Tibial nerve (tissue), 4 donors: ENCODE data around the gene TRABD2B. TPM values are rescaled to one million over a fixed set of nuclear protein-coding genes. Genes with fewer than 3 reads are reported as not detected.

Source experiments
- DNase-seq, 2 donors: peaks; one replicate each; pipeline ENCODE4 v3.0.0-alpha.2; 2019; ENCODE audit warnings: low spot score in 2 of 2
- H3K27ac ChIP-seq, 4 donors: fragments of 200-600 bp; sonication (generic) in 3 of 4; one replicate each; pipeline ENCODE4 v1.5.1; 2017 to 2019; ENCODE audit warnings: mild to moderate bottlenecking in 1 of 4
- H3K27me3 ChIP-seq, 2 donors: fragments of 200-600 bp; sonication (generic) in 1 of 2; one replicate each; pipeline versions ENCODE4 v1.5.1 to v1.6.0; 2017 to 2019
- H3K36me3 ChIP-seq, 3 donors: fragments of 200-600 bp; sonication (generic); one replicate each; pipeline ENCODE4 v1.5.1; 2018 to 2019
- H3K4me1 ChIP-seq, 4 donors: fragments of 200-600 bp; sonication (generic) in 3 of 4; one replicate each; pipeline ENCODE4 v1.5.1; 2017 to 2019
- H3K4me3 ChIP-seq, 4 donors: fragments of 200-600 bp; sonication (generic) in 3 of 4; one replicate each; pipeline ENCODE4 v1.5.1; 2017 to 2019; ENCODE audit warnings: mild to moderate bottlenecking in 1 of 4, moderate library complexity in 1 of 4
- H3K9me3 ChIP-seq, 4 donors: fragments of 200-600 bp; sonication (generic) in 3 of 4; one replicate each; pipeline ENCODE4 v1.5.1; 2017 to 2019
- EP300 ChIP-seq, 2 donors: sonication (generic); formaldehyde crosslinking; IDR thresholded peaks; one replicate each; pipeline ENCODE4 v1.6.1; 2017; ENCODE audit warnings: antibody characterized with exemption in 2 of 2, mild to moderate bottlenecking in 1 of 2
- POLR2A ChIP-seq, 2 donors: fragments of 450-650 bp; IDR thresholded peaks; one replicate each; pipeline ENCODE4 v1.6.1; 2017; ENCODE audit warnings: antibody characterized with exemption in 2 of 2, mild to moderate bottlenecking in 2 of 2, moderate library complexity in 2 of 2
- WGBS, 2 donors: methylation state at CpG; one replicate each; pipeline ENCODE4 v1.1.5; 2018; 5-methylcytosine and 5-hydroxymethylcytosine counted together
- total RNA-seq, 4 donors: library from RNA; depleted of rRNA; stranded (reverse); fragments of >200 nt; gene quantifications; one replicate each; pipeline ENCODE4 v1.1.0, GENCODE V29; 2016
- TF ChIP-seq, protein P1 (sequence below), 5 experiments: fragments of 200-600 bp in 3 of 5; fragments of 450-650 bp in 2 of 5; sonication (generic) in 3 of 5; IDR thresholded peaks; one replicate each; pipeline ENCODE4 v1.5.1; 2016 to 2019; ENCODE audit warnings: antibody characterized with exemption in 5 of 5, mild to moderate bottlenecking in 3 of 5, moderate library complexity in 2 of 5

The TRABD2B gene
- total RNA-seq, 4 donors from 2014 or later, result 1.3 to 4.1 (median 2.3) TPM

DNA sequence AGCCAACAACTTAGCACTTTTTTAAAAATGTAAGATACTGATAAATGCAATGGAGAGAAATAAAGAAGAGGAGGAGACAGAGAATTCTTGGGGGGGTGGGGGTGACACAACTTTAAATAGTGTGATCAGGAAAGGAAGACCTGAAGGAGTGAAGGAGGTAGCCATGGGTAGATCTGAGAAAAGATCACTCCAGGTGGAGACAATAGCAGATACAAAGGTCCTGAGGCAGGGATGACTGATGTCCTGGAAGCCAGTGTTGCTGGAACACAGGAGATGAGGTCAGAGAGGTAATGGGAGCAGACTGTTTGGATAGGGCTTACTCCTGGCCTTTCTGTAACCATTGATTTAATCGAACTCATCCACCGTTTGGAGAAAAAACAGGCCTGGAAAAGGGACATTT is 24.6 kb upstream of the TRABD2B start:
- Histone ChIP-seq H3K4me1 (no peaks in the 10 kb centered on the region), H3K36me3 (no peaks in the 10 kb centered on the region), H3K9me3 (no peaks in the 10 kb centered on the region), H3K27me3 (no peaks in the 10 kb centered on the region), H3K4me3 (no peak overlapping the region), H3K27ac (no peak overlapping the region)
- WGBS, 2 donors, result 66 to 74% methylated on average over 2 of the region's 2 CpGs
- TF ChIP-seq, protein P1, sequence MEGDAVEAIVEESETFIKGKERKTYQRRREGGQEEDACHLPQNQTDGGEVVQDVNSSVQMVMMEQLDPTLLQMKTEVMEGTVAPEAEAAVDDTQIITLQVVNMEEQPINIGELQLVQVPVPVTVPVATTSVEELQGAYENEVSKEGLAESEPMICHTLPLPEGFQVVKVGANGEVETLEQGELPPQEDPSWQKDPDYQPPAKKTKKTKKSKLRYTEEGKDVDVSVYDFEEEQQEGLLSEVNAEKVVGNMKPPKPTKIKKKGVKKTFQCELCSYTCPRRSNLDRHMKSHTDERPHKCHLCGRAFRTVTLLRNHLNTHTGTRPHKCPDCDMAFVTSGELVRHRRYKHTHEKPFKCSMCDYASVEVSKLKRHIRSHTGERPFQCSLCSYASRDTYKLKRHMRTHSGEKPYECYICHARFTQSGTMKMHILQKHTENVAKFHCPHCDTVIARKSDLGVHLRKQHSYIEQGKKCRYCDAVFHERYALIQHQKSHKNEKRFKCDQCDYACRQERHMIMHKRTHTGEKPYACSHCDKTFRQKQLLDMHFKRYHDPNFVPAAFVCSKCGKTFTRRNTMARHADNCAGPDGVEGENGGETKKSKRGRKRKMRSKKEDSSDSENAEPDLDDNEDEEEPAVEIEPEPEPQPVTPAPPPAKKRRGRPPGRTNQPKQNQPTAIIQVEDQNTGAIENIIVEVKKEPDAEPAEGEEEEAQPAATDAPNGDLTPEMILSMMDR (IDR thresholded peaks at IDR 0.05), result no peak
- no peak for TF ChIP-seq POLR2A (IDR thresholded peaks at IDR 0.05)
- no peak for TF ChIP-seq EP300 (IDR thresholded peaks at IDR 0.05)
- DNase-seq, result no peak

GRCh38 chr1:48019714-48020315 is 22.6 kb upstream of the TRABD2B start:
- Histone ChIP-seq H3K27ac (no peak overlapping the region), H3K9me3 (no peaks in the 10 kb centered on the region), H3K4me3 (no peak overlapping the region), H3K4me1 (no peaks in the 10 kb centered on the region), H3K36me3 (no peaks in the 10 kb centered on the region), H3K27me3 (no peaks in the 10 kb centered on the region)
- TF ChIP-seq POLR2A (IDR thresholded peaks at IDR 0.05) (no peak), EP300 (IDR thresholded peaks at IDR 0.05) (no peak)
- TF ChIP-seq, protein P1 (IDR thresholded peaks at IDR 0.05), result no peak
- DNase-seq, result no peak
- WGBS, 2 donors, result 81 to 84% methylated on average over 6 of the region's 6 CpGs

DNA sequence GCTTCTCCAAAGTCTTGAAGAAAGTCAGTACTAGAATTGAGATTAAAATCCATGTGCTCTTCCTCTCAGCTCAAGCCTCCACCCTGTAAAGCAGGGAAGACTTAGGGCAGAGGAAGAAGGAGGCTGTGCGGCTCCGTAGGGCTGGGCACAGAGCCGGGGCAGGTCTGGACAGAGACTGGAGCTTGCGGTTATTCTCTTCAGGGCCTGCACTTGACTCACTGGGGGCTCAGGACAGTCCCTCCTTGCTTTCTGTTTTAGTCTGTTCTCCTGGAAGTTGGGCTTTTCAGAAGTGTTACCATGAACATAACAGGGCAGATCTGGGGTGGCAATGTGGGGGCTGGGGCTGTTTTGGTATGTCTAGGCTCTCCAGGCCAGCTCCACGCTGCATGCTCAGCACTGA is 21.6 kb upstream of the TRABD2B start:
- H3K36me3 ChIP-seq, result no peaks in the 10 kb centered on the region
- WGBS, 2 donors, result 87 to 90% methylated on average over 5 of the region's 5 CpGs
- no peak overlapping the region for H3K27ac ChIP-seq
- no peak overlapping the region for H3K4me3 ChIP-seq
- no peak for TF ChIP-seq EP300 (IDR thresholded peaks at IDR 0.05)
- no peak for TF ChIP-seq POLR2A (IDR thresholded peaks at IDR 0.05)
- TF ChIP-seq, protein P1 (IDR thresholded peaks at IDR 0.05), result no peak
- no peaks in the 10 kb centered on the region for H3K27me3 ChIP-seq
- no peaks in the 10 kb centered on the region for H3K9me3 ChIP-seq
- no peak for DNase-seq
- no peaks in the 10 kb centered on the region for H3K4me1 ChIP-seq

DNA sequence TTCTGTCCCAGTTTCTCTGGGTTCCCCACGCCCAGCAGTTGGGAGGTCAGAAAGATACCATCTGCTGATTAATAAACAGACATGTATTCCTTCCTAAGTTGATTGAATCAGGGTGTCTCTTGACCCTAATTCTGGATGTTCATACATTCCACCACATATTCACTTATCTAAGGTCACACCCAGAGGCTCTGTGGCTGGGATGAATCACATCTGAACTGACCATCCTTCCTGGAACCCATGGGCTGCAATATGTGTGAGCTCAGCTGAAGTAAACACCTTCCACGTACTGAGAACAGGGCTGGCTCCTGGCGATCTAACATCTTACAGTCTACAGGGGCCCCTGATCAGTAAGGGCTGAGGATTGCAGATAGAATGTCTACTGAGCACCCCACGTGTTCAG is 20.5 kb upstream of the TRABD2B start:
- WGBS, 2 donors, result 62 to 79% methylated on average over 4 of the region's 4 CpGs

DNA sequence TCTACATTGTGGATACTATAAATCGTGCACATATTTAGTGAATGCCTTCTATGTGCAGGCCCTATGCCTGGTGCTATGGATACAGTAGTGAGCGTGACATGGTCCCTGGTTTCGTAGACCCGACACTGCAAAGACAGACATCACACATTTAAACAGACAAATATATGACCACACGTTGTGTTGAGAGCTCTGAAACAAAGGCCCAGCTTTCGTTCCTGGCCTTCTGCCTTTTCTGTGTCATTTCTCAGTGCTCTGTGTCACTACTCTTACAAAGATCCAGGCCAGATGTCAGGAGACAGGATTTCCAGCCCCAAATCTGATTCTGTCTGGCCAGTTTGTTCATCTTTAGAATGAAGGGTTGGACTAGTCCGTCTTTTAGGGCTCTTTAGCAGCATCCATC is 19.3 kb upstream of the TRABD2B start:
- no peak overlapping the region for H3K27ac ChIP-seq
- H3K4me3 ChIP-seq, result no peak overlapping the region
- DNase-seq, result no peak
- no peaks in the 10 kb centered on the region for H3K9me3 ChIP-seq
- no peak for TF ChIP-seq POLR2A (IDR thresholded peaks at IDR 0.05)
- TF ChIP-seq, protein P1 (IDR thresholded peaks at IDR 0.05), result no peak
- TF ChIP-seq EP300 (IDR thresholded peaks at IDR 0.05), result no peak
- H3K4me1 ChIP-seq, result no peaks in the 10 kb centered on the region
- 77 to 81% methylated on average over 7 of the region's 7 CpGs for WGBS, 2 donors
- H3K36me3 ChIP-seq, result no peaks in the 10 kb centered on the region
- H3K27me3 ChIP-seq, result no peaks in the 10 kb centered on the region

More for the DNA sequence above, 20.5 kb upstream of the TRABD2B start:
- DNase-seq, result no peak
- H3K4me3 ChIP-seq, result no peak overlapping the region
- no peaks in the 10 kb centered on the region for H3K9me3 ChIP-seq
- TF ChIP-seq EP300 (IDR thresholded peaks at IDR 0.05) (no peak), POLR2A (IDR thresholded peaks at IDR 0.05) (no peak)
- TF ChIP-seq, protein P1 (IDR thresholded peaks at IDR 0.05), result no peak
- no peaks in the 10 kb centered on the region for H3K36me3 ChIP-seq
- H3K27ac ChIP-seq, result no peak overlapping the region
- H3K27me3 ChIP-seq, result no peaks in the 10 kb centered on the region
- no peaks in the 10 kb centered on the region for H3K4me1 ChIP-seq
